ENCODE data around the gene UNC93A. TPM values are rescaled to one million over a fixed set of nuclear protein-coding genes. Genes with fewer than 3 reads are reported as not detected.
"Not testable (repeated sequence)": the region's sequence is repeated elsewhere in the genome, so short reads cannot be mapped to it uniquely, and the experiment has no call there.

Gene UNC93A
- total RNA-seq, 2 experiments from 2014 or later, result not detected

DNA sequence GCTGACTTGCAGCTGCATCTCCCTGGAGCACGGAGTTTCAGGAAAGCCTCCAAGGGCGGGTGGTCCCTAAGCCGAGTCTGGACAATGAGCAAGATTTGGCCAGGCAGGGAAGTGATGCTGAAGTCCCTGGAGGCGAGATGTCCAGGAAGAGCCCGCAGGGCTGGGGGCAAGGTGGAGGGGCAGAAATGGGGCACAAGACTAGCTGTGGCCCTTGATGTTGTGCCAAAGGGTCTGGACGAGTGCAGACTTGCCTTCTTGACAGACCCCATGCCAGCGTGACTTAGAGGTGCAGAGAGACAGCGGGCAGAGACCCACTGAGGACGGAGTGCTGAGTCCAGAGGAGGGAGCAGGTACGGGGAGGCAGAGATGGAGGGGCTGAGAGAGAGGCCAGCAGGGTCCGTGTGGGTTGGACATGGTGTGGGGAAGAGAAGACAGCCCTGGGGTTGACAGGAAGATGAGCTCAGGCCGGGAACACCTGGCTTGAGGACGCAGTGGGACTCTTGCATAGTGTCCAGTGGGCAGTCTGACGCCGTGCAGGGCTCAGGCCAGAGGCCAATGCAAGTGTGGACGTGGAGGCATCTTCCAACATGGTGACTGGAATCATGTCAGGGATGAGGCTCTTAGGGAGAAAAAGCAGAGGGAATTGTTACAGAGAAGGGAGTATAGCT lies 8.7 kb downstream of the UNC93A start:
- Mint-ChIP-seq H3K27me3 (ENCODE audit: low read depth) (no peaks in the 10 kb centered on the region), H3K4me3 (no peak overlapping the region), H3K4me1 (ENCODE audit: low read depth) (no peaks in the 10 kb centered on the region), H3K27ac (peak overlapping the region; percentile 25), H3K9me3 (no peaks in the 10 kb centered on the region), H3K36me3 (ENCODE audit: low read depth) (no peaks in the 10 kb centered on the region)
- DNase-seq, result no peak
- CTCF ChIA-PET, result no interaction called here
- intact Hi-C loops (cut with micrococcal nuclease), result loop anchor here (5.0 kb wide), 1 partner anchor 198 kb away; no protein-coding TSS in a partner anchor

DNA sequence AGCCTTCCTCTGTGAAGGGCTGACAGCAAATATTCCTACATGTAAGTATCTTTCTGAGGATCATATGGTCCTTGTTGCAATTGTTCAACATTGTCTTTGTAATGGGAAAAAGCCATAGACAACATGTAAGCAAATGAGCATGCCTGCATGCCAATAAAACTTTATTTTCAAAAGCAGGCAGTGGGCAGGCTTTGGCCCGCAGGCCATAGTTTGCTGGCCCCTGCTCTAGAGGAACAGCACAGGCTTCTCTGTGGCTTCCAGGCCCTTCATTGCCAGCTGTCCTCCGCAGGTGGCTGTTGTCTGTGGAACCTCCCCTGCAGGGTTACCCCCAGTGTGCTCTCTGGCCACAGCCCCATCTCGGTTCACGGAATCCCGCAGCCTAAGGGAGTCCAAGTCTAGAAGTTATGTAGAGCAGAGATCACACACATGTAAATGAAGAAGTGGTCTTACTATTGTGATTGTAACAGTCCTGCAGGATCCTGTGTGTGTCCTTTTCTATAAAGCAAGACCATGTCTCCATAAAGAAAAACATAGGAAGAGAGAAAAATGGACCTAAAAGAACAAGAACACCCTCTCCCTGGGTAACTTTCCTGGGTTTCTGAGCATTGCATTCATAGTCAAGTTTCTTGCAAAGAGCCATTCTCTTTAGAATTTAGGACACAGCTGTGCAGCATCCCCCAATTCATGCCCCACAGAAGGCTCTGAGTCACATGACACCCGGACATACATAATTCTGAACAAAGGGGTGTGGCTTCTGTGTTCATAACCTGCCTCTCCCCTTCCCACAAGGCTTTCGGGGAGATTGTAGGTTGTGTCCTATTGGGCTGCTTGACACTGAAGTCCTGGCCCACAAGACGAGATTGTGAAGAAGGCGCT lies 10.0 kb downstream of the UNC93A start:
- Mint-ChIP-seq H3K9me3 (no peaks in the 10 kb centered on the region), H3K36me3 (ENCODE audit: low read depth) (no peaks in the 10 kb centered on the region), H3K27ac (no peak overlapping the region), H3K4me3 (no peak overlapping the region), H3K4me1 (ENCODE audit: low read depth) (no peaks in the 10 kb centered on the region), H3K27me3 (ENCODE audit: low read depth) (no peaks in the 10 kb centered on the region)
- intact Hi-C loops (cut with micrococcal nuclease), result no loop called here
- CTCF ChIA-PET, result no interaction called here
- no peak for DNase-seq

DNA sequence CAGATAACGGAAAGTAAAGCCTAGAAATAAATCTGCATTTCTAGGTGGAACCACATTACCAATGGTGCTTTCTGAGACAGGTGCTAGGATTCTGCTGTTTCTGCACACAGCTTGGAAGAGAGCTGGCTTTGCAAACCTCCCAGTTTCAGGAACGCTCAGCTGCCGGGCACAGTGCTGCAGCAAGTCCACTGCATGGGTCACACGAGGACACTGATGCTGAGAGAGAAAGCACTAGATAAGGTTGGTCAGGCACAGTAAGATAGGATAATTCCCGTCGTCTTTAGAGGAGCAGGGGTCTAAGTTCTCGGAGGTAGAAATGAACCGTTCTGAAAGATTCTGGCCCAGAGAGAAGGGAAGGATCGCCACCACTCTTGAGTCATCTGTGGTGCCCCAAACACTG lies 11.0 kb downstream of the UNC93A start:
- intact Hi-C loops (cut with micrococcal nuclease), result no loop called here
- H3K9me3 Mint-ChIP-seq, result no peaks in the 10 kb centered on the region
- H3K36me3 Mint-ChIP-seq (ENCODE audit: low read depth), result no peaks in the 10 kb centered on the region
- no peak overlapping the region for H3K4me3 Mint-ChIP-seq
- no peaks in the 10 kb centered on the region for H3K27me3 Mint-ChIP-seq (ENCODE audit: low read depth)
- no peak for DNase-seq
- CTCF ChIA-PET, result no interaction called here
- H3K27ac Mint-ChIP-seq, result no peak overlapping the region
- no peaks in the 10 kb centered on the region for H3K4me1 Mint-ChIP-seq (ENCODE audit: low read depth)

DNA sequence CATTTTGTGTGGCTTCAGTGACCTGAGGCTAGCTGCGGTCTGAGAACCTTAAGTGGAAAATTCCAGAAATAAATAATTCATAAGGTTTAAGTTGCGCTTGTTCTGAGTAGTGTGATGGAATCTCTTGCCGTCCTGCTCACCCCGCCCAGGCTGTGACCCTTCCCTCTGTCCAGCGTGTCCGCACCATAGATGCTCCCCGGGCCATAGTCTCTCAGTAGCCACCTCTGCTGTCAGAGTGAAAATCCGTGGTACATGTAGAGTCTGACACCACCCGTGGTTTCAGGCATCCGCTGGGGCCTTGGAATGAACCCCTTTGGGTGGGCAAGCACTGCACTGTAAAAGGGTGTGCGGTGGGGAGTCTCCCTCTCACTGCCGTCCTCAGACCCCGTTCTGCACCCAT lies 11.7 kb downstream of the UNC93A start:
- no peak overlapping the region for H3K4me3 Mint-ChIP-seq
- intact Hi-C loops (cut with micrococcal nuclease), result no loop called here

DNA sequence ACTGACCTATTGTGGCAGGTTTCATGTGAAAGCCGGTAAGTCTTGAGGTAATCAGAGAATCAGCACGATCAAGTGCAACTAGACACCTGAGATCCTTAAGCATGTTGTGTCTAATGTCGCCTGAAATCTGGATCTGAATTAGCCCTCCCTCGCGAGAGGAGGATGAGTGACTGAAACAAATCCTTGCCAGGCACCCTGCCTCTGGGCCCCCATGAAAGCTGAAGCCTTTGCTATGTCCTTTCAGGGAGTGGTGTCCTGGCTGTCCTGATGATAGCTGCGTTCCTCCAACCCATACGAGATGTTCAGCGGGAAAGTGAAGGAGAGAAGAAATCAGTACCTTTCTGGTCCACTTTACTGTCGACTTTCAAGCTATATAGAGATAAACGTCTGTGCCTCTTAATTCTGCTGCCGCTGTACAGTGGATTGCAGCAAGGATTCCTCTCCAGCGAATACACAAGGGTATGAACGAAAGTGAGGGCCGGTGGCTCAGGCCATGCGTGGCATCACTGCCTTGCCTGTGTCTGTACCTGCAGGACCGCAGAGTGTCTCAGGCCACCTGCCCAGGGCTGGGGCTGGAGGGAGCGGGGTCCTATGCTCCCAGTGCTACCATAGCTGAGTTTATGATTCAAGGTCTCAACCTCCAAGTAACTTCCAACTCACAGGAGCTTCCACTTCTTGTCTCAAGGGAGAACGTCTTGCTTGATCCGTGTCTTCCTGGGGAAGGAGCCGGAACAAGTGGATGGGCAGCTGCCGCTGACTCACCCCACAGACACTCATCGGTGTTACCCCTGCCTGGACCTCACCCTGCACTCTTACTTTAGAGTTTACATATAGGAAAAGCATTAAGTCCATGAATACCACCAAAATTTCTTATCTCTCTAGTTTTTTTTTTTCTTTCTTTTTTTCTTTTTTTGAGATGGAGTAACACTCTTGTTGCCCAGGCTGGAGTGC lies 12.8 kb downstream of the UNC93A start:
- H3K4me1 Mint-ChIP-seq (ENCODE audit: low read depth), result no peaks in the 10 kb centered on the region
- intact Hi-C loops (cut with micrococcal nuclease), result no loop called here
- CTCF ChIA-PET, result interaction anchor here (0.6 to 0.8 kb wide), 2 partner anchors 14 to 532 kb away, joined by 3 to 5 read pairs; no protein-coding TSS in a partner anchor
- no peak for DNase-seq
- no peak overlapping the region for H3K4me3 Mint-ChIP-seq
- no peaks in the 10 kb centered on the region for H3K36me3 Mint-ChIP-seq (ENCODE audit: low read depth)
- no peak overlapping the region for H3K27ac Mint-ChIP-seq
- no peaks in the 10 kb centered on the region for H3K27me3 Mint-ChIP-seq (ENCODE audit: low read depth)
- no peaks in the 10 kb centered on the region for H3K9me3 Mint-ChIP-seq

More for the DNA sequence above, 11.7 kb downstream of the UNC93A start:
- H3K9me3 Mint-ChIP-seq, result no peaks in the 10 kb centered on the region
- H3K27me3 Mint-ChIP-seq (ENCODE audit: low read depth), result no peaks in the 10 kb centered on the region
- H3K36me3 Mint-ChIP-seq (ENCODE audit: low read depth), result no peaks in the 10 kb centered on the region
- no peak overlapping the region for H3K27ac Mint-ChIP-seq
- no peaks in the 10 kb centered on the region for H3K4me1 Mint-ChIP-seq (ENCODE audit: low read depth)
- CTCF ChIA-PET, result no interaction called here
- no peak for DNase-seq

DNA sequence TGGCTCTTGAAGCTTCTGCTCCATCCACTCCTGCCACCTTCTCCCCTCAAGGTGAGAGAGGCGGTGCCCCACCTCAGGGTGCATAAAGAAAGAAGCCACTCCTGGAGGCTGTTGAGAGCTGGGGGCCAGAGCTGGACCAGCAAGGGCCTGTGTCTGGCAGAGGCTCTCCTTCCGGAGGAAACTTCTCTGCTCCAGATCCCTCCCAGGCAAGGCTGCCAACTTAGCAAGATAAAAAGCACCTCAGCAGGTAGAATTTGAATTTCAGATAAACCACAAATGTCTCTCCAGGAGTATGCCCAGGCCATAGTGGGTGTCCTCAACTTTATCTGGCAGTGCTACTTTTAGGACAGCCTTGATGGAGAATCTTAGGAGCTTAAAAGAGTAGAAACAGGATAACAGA lies 13.8 kb downstream of the UNC93A start:
- no peaks in the 10 kb centered on the region for H3K27me3 Mint-ChIP-seq (ENCODE audit: low read depth)
- H3K27ac Mint-ChIP-seq, result no peak overlapping the region
- no peak for DNase-seq
- no peaks in the 10 kb centered on the region for H3K36me3 Mint-ChIP-seq (ENCODE audit: low read depth)
- no peaks in the 10 kb centered on the region for H3K9me3 Mint-ChIP-seq
- no peaks in the 10 kb centered on the region for H3K4me1 Mint-ChIP-seq (ENCODE audit: low read depth)
- no peak overlapping the region for H3K4me3 Mint-ChIP-seq
- CTCF ChIA-PET, result no interaction called here
- intact Hi-C loops (cut with micrococcal nuclease), result no loop called here

DNA sequence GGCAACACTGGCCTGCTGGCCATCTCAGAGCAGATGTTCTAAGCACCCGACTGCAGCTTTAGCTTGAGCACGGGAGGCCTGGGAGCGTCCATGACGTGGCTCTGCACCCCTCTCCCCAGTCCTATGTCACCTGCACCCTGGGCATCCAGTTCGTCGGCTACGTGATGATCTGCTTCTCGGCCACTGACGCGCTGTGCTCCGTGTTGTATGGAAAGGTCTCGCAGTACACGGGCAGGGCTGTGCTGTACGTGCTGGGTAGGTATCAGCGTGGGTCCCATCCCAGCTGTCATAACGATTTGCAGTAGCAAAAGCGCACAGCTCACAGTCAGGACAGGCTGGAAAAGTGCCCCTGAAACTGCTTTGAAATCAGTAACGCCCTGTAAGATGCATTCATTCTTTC lies 14.7 kb downstream of the UNC93A start:
- Mint-ChIP-seq H3K4me1 (ENCODE audit: low read depth) (no peaks in the 10 kb centered on the region), H3K36me3 (ENCODE audit: low read depth) (no peaks in the 10 kb centered on the region), H3K27me3 (ENCODE audit: low read depth) (no peaks in the 10 kb centered on the region), H3K4me3 (no peak overlapping the region), H3K9me3 (no peaks in the 10 kb centered on the region), H3K27ac (no peak overlapping the region)
- CTCF ChIA-PET, result no interaction called here
- no peak for DNase-seq
- intact Hi-C loops (cut with micrococcal nuclease), result no loop called here

DNA sequence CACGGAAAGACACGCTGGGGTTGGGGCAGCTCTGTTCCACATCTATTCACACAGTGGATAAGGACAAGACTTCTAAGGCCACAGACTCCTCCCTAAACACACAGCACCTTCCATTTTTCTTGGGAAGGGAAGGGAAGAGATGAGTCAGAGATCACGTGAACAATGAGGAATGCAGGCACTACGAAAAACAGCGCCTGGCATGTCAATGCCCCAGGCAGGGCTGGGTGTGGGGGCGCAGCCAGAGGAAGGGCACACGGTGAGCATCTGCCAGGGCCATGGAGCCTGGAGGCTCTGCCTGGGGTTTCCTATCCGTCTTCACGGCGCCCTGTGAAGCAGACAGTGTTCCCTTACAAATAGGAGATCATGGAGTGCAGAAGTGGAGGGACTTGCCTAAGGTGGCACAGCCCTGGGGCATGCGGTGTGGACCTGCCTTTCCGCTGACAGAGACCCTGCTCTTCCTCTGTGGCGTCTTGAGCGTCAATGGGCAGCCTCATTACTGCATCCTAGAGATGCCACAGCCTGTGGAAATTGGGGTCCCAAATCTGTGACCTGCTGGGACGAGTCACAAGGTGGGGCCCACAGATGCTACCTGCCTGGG lies 15.4 kb downstream of the UNC93A start:
- Mint-ChIP-seq H3K36me3 (ENCODE audit: low read depth) (no peaks in the 10 kb centered on the region), H3K27me3 (ENCODE audit: low read depth) (no peaks in the 10 kb centered on the region), H3K9me3 (no peaks in the 10 kb centered on the region), H3K4me1 (ENCODE audit: low read depth) (no peaks in the 10 kb centered on the region), H3K4me3 (no peak overlapping the region), H3K27ac (no peak overlapping the region)
- CTCF ChIA-PET, result no interaction called here
- DNase-seq, result no peak
- intact Hi-C loops (cut with micrococcal nuclease), result no loop called here

DNA sequence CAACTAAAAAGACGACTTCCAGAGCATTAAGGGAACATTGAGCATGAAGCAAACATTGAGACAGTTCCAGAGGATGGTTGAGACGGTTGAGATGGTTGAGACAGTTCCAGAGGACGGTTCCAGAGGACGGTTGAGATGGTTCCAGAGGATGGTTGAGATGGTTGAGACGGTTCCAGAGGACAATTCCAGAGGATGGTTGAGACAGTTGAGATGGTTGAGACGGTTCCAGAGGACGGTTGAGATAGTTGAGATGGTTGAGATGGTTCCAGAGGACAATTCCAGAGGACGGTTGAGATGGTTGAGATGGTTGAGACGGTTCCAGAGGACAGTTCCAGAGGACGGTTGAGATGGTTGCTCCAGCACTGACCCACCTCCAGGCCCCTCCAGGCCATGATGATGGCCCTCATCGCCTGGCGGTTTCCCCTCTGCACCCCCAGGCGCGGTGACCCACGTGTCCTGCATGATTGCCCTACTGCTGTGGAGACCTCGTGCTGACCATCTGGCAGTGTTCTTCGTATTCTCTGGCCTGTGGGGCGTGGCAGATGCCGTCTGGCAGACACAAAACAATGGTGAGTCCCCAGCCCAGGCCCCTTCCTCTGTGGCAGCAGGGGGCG lies 16.3 kb downstream of the UNC93A start:
- H3K4me1 Mint-ChIP-seq (ENCODE audit: low read depth), result no peaks in the 10 kb centered on the region
- intact Hi-C loops (cut with micrococcal nuclease), result no loop called here
- H3K27ac Mint-ChIP-seq, result no peak overlapping the region
- H3K4me3 Mint-ChIP-seq, result no peak overlapping the region
- no peaks in the 10 kb centered on the region for H3K27me3 Mint-ChIP-seq (ENCODE audit: low read depth)
- H3K9me3 Mint-ChIP-seq, result no peaks in the 10 kb centered on the region
- no peaks in the 10 kb centered on the region for H3K36me3 Mint-ChIP-seq (ENCODE audit: low read depth)
- CTCF ChIA-PET, result no interaction called here
- DNase-seq, result no peak

DNA sequence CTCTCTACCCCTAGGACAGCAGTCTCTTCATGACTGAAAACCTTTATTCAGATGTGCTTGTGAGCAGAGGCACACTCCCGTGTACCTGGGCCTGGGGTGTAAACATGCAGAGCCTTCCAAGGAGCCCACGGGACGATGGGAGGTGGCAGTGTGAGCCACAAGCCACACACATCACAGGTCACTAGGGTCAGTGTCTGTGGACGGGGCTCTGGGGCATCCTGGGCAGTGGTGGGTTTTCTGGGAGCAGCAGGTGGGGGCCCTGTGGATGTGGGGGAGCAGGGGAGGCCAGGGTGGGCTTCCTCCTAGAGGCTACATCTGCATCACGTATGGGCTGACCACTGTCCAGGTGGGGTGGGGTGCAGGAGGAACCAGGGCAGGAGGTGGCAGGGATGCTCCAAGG lies 17.1 kb downstream of the UNC93A start:
- CTCF ChIA-PET, result no interaction called here
- intact Hi-C loops (cut with micrococcal nuclease), result no loop called here
- Mint-ChIP-seq H3K4me1 (ENCODE audit: low read depth) (no peaks in the 10 kb centered on the region), H3K9me3 (no peaks in the 10 kb centered on the region), H3K27me3 (ENCODE audit: low read depth) (peaks cover 2% of the 10 kb centered on the region), H3K4me3 (no peak overlapping the region), H3K36me3 (ENCODE audit: low read depth) (no peaks in the 10 kb centered on the region), H3K27ac (no peak overlapping the region)
- no peak for DNase-seq

DNA sequence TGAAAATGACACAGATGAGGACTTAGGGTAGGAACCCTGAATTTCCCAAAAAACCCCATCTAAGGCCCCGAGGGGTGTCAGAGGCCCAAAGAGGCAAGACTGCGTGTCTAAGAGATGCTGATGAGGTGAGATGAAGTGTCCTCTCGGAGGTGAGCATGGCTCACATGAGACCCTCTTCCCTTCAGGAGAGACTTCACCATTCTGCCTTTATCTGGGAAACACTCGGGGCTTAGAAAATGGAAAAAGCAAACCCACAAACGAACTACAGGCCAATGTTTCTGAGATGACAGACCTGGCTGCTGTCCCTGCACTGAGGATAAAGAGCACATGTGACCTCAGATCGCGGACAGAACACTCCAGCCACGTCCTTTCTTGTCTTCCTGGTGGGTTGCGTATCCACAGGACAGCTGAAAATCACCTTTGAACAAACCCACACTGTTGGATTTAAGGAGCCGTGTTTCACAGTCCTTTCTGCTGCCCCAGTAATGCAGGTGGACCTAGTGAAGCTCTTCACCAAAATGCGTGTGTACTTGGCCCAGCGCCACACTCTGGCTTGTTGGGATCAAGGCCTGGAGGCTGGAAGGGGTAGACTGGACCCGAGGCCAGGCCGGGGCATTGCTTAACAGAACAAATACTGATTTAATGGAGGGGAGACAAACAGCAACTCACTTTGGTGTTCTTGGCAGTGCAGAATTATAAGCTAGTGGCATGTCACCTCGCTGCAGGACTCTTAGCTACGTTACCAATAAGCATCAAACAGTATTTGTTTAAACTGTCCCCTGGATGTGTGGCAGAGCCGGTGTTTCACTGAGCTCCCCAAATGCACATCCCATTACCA lies 18.5 kb downstream of the UNC93A start:
- H3K27ac Mint-ChIP-seq; H3K36me3 Mint-ChIP-seq (ENCODE audit: low read depth); H3K4me1 Mint-ChIP-seq (ENCODE audit: low read depth); H3K9me3 Mint-ChIP-seq; DNase-seq; intact Hi-C loops (cut with micrococcal nuclease); H3K27me3 Mint-ChIP-seq (ENCODE audit: low read depth); H3K4me3 Mint-ChIP-seq: not testable (repeated sequence)
- CTCF ChIA-PET, result interaction anchor here (1.7 kb wide), 1 partner anchor 43 kb away, joined by 5 read pairs; no protein-coding TSS in a partner anchor
